ENCODE measurements around the gene RAB44.

- TF ChIP-seq, protein P1, sequence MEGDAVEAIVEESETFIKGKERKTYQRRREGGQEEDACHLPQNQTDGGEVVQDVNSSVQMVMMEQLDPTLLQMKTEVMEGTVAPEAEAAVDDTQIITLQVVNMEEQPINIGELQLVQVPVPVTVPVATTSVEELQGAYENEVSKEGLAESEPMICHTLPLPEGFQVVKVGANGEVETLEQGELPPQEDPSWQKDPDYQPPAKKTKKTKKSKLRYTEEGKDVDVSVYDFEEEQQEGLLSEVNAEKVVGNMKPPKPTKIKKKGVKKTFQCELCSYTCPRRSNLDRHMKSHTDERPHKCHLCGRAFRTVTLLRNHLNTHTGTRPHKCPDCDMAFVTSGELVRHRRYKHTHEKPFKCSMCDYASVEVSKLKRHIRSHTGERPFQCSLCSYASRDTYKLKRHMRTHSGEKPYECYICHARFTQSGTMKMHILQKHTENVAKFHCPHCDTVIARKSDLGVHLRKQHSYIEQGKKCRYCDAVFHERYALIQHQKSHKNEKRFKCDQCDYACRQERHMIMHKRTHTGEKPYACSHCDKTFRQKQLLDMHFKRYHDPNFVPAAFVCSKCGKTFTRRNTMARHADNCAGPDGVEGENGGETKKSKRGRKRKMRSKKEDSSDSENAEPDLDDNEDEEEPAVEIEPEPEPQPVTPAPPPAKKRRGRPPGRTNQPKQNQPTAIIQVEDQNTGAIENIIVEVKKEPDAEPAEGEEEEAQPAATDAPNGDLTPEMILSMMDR (IDR thresholded peaks at IDR 0.05; ENCODE audit: low read depth, low read length) = no peak
- TF ChIP-seq EZH2phosphoT487 (IDR thresholded peaks at IDR 0.05; ENCODE audit: low read depth) = no peak
Measured at GRCh38 chr6:36753671-36754405, 56.2 kb downstream of the RAB44 start.

Data from OCI-LY3 (cell line).